ENCODE results near the gene LBR. TPM values are rescaled to one million over a fixed set of nuclear protein-coding genes. Genes with fewer than 3 reads are reported as not detected.

Gene LBR
- total and polyA plus RNA-seq, 11 donors: 4.3 to 37.8 (median 8.2) TPM

DNA sequence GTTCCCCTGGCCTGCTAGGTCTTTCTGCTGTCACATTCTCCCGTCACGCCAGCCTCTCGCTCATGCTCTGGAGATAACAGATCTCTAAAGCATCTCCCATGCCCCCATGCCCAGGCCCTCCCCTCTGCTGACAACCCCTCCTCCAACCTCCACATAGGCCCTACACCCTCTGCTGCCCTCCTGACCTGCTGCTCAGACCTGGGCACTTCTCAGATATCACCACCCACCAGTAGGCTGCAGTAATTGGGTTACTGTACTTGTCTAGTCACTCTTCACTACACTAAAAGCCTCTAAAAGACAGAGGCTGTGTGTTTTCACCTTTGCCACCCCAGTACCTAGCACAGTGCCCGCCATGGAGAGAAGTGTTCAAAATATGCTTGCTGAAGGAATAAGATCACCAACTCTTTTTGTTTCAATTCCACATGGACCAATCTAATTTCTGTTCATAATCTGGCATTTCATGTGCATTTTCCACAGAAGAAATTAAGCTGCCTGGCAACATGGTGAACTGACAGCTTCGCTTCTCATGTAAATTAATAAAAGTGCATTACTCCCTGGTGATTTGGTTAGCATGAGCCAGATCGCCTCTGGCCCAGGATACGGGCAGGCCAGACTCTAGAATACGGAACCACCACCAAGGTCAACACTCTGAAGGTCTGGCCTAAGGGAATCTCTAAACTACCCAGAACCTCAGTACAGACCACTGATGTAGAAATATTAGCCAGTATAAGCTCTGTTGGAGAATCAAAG lies 20.7 kb downstream of the LBR start:
- no peaks in the 10 kb centered on the region for H3K9me3 ChIP-seq
- no peaks in the 10 kb centered on the region for H3K4me1 ChIP-seq
- no peak overlapping the region for H3K4me3 ChIP-seq
- 95 to 99% (median 98%) methylated on average over 8 of the region's 8 CpGs for WGBS, 4 donors
- ATAC-seq (no peak), DNase-seq (no peak)
- intact Hi-C loops (cut with DNase I): no loop called here
- no peak overlapping the region for H3K27ac ChIP-seq
- no peaks in the 10 kb centered on the region for H3K27me3 ChIP-seq
- H3K36me3 ChIP-seq: peaks cover 0 to 98% (median 72%) of the 10 kb centered on the region in 9 donors
- TF ChIP-seq POLR2A (IDR thresholded peaks at IDR 0.05) (no peak), CTCF (IDR thresholded peaks at IDR 0.05) (no peak)

DNA sequence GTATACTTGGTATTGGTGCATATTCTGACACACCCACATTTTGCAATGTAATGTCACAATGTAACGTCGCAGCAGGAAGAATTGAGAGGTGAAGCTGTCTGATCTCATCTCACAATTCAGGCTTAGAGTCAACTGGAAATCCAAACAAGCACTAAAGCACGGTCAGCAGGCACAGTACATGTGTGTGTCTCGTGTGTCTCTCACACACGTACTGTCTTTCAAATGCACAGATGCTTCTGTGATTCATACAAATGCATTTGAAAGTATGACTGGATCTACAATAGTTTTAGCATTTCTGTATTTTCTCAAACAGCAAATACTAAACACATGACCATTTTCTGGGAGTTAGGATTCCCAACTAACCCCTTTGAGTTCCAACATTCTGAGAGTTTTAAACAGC lies 26.9 kb downstream of the LBR start:
- no peak overlapping the region for H3K4me3 ChIP-seq
- no peak for ATAC-seq
- WGBS, 4 donors: 92 to 95% (median 94%) methylated on average over 5 of the region's 5 CpGs
- H3K9me3 ChIP-seq: no peaks in the 10 kb centered on the region
- H3K4me1 ChIP-seq: no peaks in the 10 kb centered on the region
- intact Hi-C loops (cut with DNase I): no loop called here
- no peak overlapping the region for H3K27ac ChIP-seq
- H3K36me3 ChIP-seq: peaks cover 0 to 79% (median 46%) of the 10 kb centered on the region in 9 donors
- no peaks in the 10 kb centered on the region for H3K27me3 ChIP-seq
- TF ChIP-seq POLR2A (IDR thresholded peaks at IDR 0.05) (no peak), CTCF (IDR thresholded peaks at IDR 0.05) (no peak)
- no peak for DNase-seq

- H3K4me1 ChIP-seq: no peaks in the 10 kb centered on the region
- intact Hi-C loops (cut with DNase I): no loop called here
- no peak overlapping the region for H3K4me3 ChIP-seq
- ATAC-seq (no peak), DNase-seq (no peak)
- no peak for TF ChIP-seq POLR2A (IDR thresholded peaks at IDR 0.05)
- TF ChIP-seq CTCF (IDR thresholded peaks at IDR 0.05): no peak
- H3K27ac ChIP-seq: no peak overlapping the region
- H3K36me3 ChIP-seq: peaks cover 0 to 35% (median 10%) of the 10 kb centered on the region in 9 donors
- H3K9me3 ChIP-seq: no peaks in the 10 kb centered on the region
- H3K27me3 ChIP-seq: no peaks in the 10 kb centered on the region
- 92 to 96% (median 95%) methylated on average over 2 of the region's 2 CpGs for WGBS, 4 donors
Measured at GRCh38 chr1:225396357-225396756, 31.5 kb downstream of the LBR start.

GRCh38 chr1:225389843-225390242 lies 38.0 kb downstream of the LBR start:
- intact Hi-C loops (cut with DNase I): no loop called here
- ATAC-seq (no peak), DNase-seq (no peak)
- Histone ChIP-seq H3K27me3 (no peaks in the 10 kb centered on the region), H3K4me1 (no peaks in the 10 kb centered on the region), H3K36me3 (no peaks in the 10 kb centered on the region), H3K9me3 (no peaks in the 10 kb centered on the region), H3K4me3 (no peak overlapping the region), H3K27ac (no peak overlapping the region)
- 93 to 96% (median 95%) methylated on average over 4 of the region's 4 CpGs for WGBS, 4 donors
- TF ChIP-seq POLR2A (IDR thresholded peaks at IDR 0.05) (no peak), CTCF (IDR thresholded peaks at IDR 0.05) (no peak)

All from heart left ventricle (tissue), 16 donors.